Measurements from ENCODE around the gene NMNAT2.

- TF ChIP-seq SUZ12 (IDR thresholded peaks at IDR 0.05; ENCODE audit: extremely low read depth, insufficient read depth, insufficient read length): no peak
- no peak for TF ChIP-seq YY1 (IDR thresholded peaks at IDR 0.05; ENCODE audit: insufficient read depth, insufficient read length)
- no peak for TF ChIP-seq ZNF274 (IDR thresholded peaks at IDR 0.05; ENCODE audit: low read depth, low read length)
These were observed 99.7 kb downstream of the NMNAT2 start for GRCh38 chr1:183318433-183318832.

Measured in NT2/D1 (cell line).